Kidney (tissue), 14 donors: ENCODE results near the gene RPL19. TPM values are rescaled to one million over a fixed set of nuclear protein-coding genes. Genes with fewer than 3 reads are reported as not detected.

Experiments used
- DNase-seq, 5 donors: peaks; one replicate each; pipeline ENCODE4 v3.0.0-alpha.2; 2013 to 2020
- FAIRE-seq: peaks from 2 replicates; lab custom pipeline; 2012; peaks lifted over from hg19 to GRCh38; lab: Jason Lieb, UNC
- H3K27ac ChIP-seq, 2 donors: one replicate each; pipeline ENCODE4 v1.7.0; 2013; ENCODE audit warnings: low read depth in 2 of 2, low read length in 2 of 2, inconsistent platforms in 1 of 2
- H3K27me3 ChIP-seq: one replicate; pipeline ENCODE4 v1.7.1; 2013; ENCODE audit warnings: low read length, inconsistent platforms; ENCODE audit not compliant: control insufficient read depth, insufficient read depth
- H3K36me3 ChIP-seq, 3 donors: one replicate each; pipeline versions ENCODE4 v1.7.0 to v1.7.1; 2013; ENCODE audit warnings: low read length in 3 of 3, control low read depth in 1 of 3, inconsistent platforms in 1 of 3; ENCODE audit not compliant: insufficient read depth in 3 of 3, control insufficient read depth in 2 of 3
- H3K4me1 ChIP-seq, 3 donors: one replicate each; pipeline versions ENCODE4 v1.7.0 to v1.7.1; 2013; ENCODE audit warnings: low read length in 3 of 3, inconsistent platforms in 1 of 3, low read depth in 1 of 3; ENCODE audit not compliant: control insufficient read depth in 2 of 3, insufficient read depth in 2 of 3
- H3K4me3 ChIP-seq, 3 donors: one replicate each; pipeline versions ENCODE4 v1.7.0 to v1.8.1; 2013; ENCODE audit warnings: low read length in 3 of 3, control low read depth in 1 of 3, inconsistent platforms in 1 of 3
- H3K9ac ChIP-seq, 3 donors: one replicate each; pipeline versions ENCODE4 v1.7.0 to v1.7.1; 2013; ENCODE audit warnings: low read length in 3 of 3, control low read depth in 1 of 3, inconsistent platforms in 1 of 3
- H3K9me3 ChIP-seq, 3 donors: one replicate each; pipeline versions ENCODE4 v1.7.0 to v1.7.1; 2013; ENCODE audit warnings: low read length in 3 of 3, control low read depth in 1 of 3, inconsistent platforms in 1 of 3; ENCODE audit not compliant: control insufficient read depth in 2 of 3, insufficient read depth in 1 of 3
- intact Hi-C: fragments of 100-400 bp; cut with DNase I; formaldehyde crosslinking; loops from one replicate; pipeline ENCODE4 v1.11.1; 2022
- polyA plus RNA-seq: library from polyadenylated mRNA; stranded (reverse); fragments of 350-450 nt; fragmentation: Illumina TruSeq; extraction: RNeasy Lipid Tissue Mini Kit (QIAGEN cat#74804); gene quantifications from one replicate; pipeline ENCODE4 v1.2.3, GENCODE V29; 2014; ENCODE audit warnings: low read depth, low replicate concordance; ENCODE audit not compliant: insufficient read depth
- total RNA-seq: library from RNA; stranded (reverse); fragmentation: NEBNext Ultra II Directional; extraction: Animal tissue kit (Norgen Biotek cat#: 25700); gene quantifications from one replicate; pipeline ENCODE4 v1.2.1, GENCODE V29; 2021
- TF ChIP-seq, protein P1 (sequence below): IDR thresholded peaks from 3 replicates; pipeline ENCODE4 v1.5.1; 2012; ENCODE audit warnings: mild to moderate bottlenecking, moderate library complexity, borderline replicate concordance; ENCODE audit not compliant: insufficient read depth; ENCODE audit errors: extremely low read depth
- donor health status: control.
- donor health status: control.
- donor health status: control.
- donor health status: control.
- donor health status: control.
- donor health status: DM: yes; HTN: yes; CAD: no.
- donor health status: Normal renal cell carcinoma (clear cell type).

RPL19 gene
- total and polyA plus RNA-seq, 2 donors from 2014 or later, result 1,460 to 2,512 TPM

DNA sequence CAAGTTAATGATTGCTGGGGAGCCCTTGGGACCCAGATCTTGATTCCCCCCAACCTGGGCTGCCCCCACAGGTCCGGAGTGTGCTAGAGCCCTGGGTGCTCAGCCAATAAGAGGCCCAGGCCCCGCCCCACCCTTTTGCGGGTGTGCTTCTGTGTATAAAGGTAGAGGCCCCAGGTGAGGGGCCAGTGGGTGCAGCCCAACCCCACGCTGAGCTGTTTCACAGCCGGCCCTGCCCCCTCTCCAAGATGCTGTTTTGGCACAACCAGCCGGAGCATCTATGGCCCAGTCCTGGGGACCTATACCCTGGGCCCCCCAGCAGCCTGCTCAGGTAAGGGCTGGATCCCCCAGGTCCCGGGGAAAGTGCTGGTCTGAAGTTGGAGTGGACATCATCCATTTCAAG, 37.5 kb downstream of the RPL19 start:
- H3K9ac ChIP-seq, result no peak overlapping the region
- DNase-seq, result no peak
- TF ChIP-seq, protein P1, sequence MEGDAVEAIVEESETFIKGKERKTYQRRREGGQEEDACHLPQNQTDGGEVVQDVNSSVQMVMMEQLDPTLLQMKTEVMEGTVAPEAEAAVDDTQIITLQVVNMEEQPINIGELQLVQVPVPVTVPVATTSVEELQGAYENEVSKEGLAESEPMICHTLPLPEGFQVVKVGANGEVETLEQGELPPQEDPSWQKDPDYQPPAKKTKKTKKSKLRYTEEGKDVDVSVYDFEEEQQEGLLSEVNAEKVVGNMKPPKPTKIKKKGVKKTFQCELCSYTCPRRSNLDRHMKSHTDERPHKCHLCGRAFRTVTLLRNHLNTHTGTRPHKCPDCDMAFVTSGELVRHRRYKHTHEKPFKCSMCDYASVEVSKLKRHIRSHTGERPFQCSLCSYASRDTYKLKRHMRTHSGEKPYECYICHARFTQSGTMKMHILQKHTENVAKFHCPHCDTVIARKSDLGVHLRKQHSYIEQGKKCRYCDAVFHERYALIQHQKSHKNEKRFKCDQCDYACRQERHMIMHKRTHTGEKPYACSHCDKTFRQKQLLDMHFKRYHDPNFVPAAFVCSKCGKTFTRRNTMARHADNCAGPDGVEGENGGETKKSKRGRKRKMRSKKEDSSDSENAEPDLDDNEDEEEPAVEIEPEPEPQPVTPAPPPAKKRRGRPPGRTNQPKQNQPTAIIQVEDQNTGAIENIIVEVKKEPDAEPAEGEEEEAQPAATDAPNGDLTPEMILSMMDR, result no peak
- H3K4me1 ChIP-seq, result no peaks in the 10 kb centered on the region
- H3K4me3 ChIP-seq, result peak overlapping the region in 1 of 3 donors; percentile 19
- H3K27me3 ChIP-seq, result no peaks in the 10 kb centered on the region
- no peaks in the 10 kb centered on the region for H3K36me3 ChIP-seq
- FAIRE-seq, result no peak
- intact Hi-C loops, result no loop called here
- H3K27ac ChIP-seq, result no peak overlapping the region
- H3K9me3 ChIP-seq, result no peaks in the 10 kb centered on the region

DNA sequence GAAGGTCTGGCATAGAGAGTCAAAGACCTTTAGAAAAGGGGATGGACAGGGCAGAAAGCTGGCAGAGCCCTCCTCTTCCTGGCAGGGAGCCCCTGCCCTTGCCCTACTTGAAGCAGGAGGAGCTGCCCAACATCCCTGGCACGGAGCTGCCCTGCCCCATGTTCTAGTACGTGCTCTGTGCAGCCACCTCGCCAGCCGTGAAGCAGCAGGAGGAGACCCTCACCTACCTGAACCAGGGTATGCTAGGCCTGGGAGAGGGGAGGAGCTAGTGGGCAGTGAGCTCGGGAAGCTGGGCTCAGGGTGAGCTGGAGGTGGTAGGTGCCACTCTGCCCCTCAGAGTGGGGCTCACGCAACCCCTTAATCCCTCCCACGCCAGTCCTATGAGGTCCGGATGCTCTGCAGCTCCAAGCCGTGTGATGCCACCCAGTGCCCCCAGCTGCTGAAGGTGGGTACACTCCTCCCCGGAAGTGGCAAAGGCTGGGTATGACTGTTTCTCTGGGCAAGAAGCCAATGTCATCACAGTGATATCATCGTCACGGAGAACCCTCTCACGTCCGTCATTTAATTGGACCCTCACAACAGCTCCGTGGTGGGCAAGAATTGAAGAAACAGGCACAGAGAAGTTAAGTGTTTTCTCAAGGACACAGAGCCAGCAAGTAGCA, 38.4 kb downstream of the RPL19 start:
- H3K9me3 ChIP-seq, result no peaks in the 10 kb centered on the region
- no peaks in the 10 kb centered on the region for H3K4me1 ChIP-seq
- peak overlapping the region in 1 of 3 donors; percentile 26 for H3K9ac ChIP-seq
- peak overlapping the region in 2 of 3 donors; percentile 32 for H3K4me3 ChIP-seq
- no peak overlapping the region for H3K27ac ChIP-seq
- no peak for DNase-seq
- TF ChIP-seq, protein P1, result no peak
- no peaks in the 10 kb centered on the region for H3K27me3 ChIP-seq
- no peak for FAIRE-seq
- intact Hi-C loops, result no loop called here
- H3K36me3 ChIP-seq, result no peaks in the 10 kb centered on the region

DNA sequence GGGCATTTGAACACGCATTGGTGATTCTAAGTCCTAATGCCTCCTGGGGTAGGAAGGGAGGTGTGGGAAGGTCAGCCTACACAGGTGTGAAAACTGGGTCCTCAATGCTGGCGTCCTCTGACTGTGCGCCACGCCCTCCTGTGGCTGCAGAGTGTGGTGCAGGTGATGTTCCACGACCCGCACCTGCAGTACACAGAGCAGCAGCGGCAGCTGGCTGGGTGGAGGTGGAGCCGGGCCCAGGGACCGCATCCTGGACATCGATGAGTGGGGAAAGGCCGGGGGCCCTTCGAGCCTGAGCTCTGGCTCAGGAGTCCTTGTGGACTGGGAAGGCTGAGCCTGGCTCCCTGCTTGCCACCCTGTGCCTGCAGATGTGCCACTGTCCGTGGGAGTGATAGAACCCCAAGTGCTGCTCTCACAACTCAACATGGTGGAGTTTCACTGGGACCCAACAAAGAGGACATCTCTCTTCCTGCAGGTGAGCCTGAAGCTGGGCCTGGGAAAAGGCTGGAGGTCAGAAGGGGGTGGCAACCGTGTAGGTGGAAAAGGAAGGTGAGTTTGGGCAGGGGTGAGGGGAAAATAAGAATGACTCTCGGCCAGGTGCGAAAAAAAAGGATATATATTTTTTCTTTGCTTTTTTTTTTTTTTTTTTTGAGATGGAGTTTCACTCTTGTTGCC, 39.7 kb downstream of the RPL19 start:
- H3K4me3 ChIP-seq, result peak overlapping the region in 2 of 3 donors; percentile 15 to 48
- no peaks in the 10 kb centered on the region for H3K36me3 ChIP-seq
- no peaks in the 10 kb centered on the region for H3K27me3 ChIP-seq
- no peaks in the 10 kb centered on the region for H3K9me3 ChIP-seq
- peaks cover 0 to 5% (median 0%) of the 10 kb centered on the region in 3 donors for H3K4me1 ChIP-seq
- TF ChIP-seq, protein P1, result peak; percentile 51
- H3K9ac ChIP-seq, result no peak overlapping the region
- intact Hi-C loops, result no loop called here
- peak in 4 of 5 donors; percentile 62 to 71 (median 66) for DNase-seq
- no peak overlapping the region for H3K27ac ChIP-seq
- FAIRE-seq, result no peak
